DOHH2 (cell line): ENCODE results near the gene TGFBRAP1.

Source experiments
- H3F3A ChIP-seq: fragments of 200-600 bp; sonication (generic), shearing (Covaris generic); 2 replicates; pipeline ENCODE4 v1.6.0; 2016; ENCODE audit warnings: antibody characterized with exemption, mild to moderate bottlenecking; ENCODE audit not compliant: control insufficient read depth, insufficient read depth
- H3K27ac ChIP-seq: fragments of 200-600 bp; sonication (generic); 2 replicates; pipeline ENCODE4 v1.5.1; 2014; ENCODE audit warnings: low read depth, mild to moderate bottlenecking, low read length, moderate library complexity
- H3K27me3 ChIP-seq: fragments of 200-600 bp; sonication (generic); 2 replicates; pipeline ENCODE4 v1.6.1; 2014; ENCODE audit warnings: mild to moderate bottlenecking, low read length, mixed read lengths; ENCODE audit not compliant: control insufficient read depth
- H3K36me3 ChIP-seq: fragments of 200-600 bp; sonication (generic); 2 replicates; pipeline ENCODE4 v1.6.1; 2014; ENCODE audit warnings: mild to moderate bottlenecking, low read length, moderate library complexity, mixed read lengths; ENCODE audit not compliant: control insufficient read depth
- H3K4me1 ChIP-seq: fragments of 200-600 bp; sonication (generic); 2 replicates; pipeline ENCODE4 v1.6.1; 2014; ENCODE audit warnings: mild to moderate bottlenecking, low read length, mixed read lengths; ENCODE audit not compliant: control insufficient read depth
- H3K4me2 ChIP-seq: fragments of 200-600 bp; sonication (generic); 2 replicates; pipeline ENCODE4 v1.6.0; 2014; ENCODE audit warnings: mild to moderate bottlenecking, low read length, moderate library complexity
- H3K4me3 ChIP-seq: fragments of 200-600 bp; sonication (generic); 2 replicates; pipeline ENCODE4 v1.5.1; 2014; ENCODE audit warnings: mild to moderate bottlenecking, low read length, mixed read lengths
- H3K79me2 ChIP-seq: fragments of 200-600 bp; sonication (generic); 2 replicates; pipeline ENCODE4 v1.6.1; 2014; ENCODE audit warnings: mild to moderate bottlenecking, low read length, mixed read lengths; ENCODE audit not compliant: control insufficient read depth
- H3K9me2 ChIP-seq: fragments of 200-600 bp; sonication (generic); replicated peaks from 2 replicates; pipeline ENCODE4 v1.6.1; 2014; ENCODE audit warnings: mild to moderate bottlenecking, low read length, mixed read lengths; ENCODE audit not compliant: control insufficient read depth
- H3K9me3 ChIP-seq: fragments of 200-600 bp; sonication (generic); 2 replicates; pipeline ENCODE4 v1.6.1; 2014; ENCODE audit warnings: antibody characterized with exemption, low read length, mixed read lengths; ENCODE audit not compliant: control insufficient read depth, insufficient read depth
- H4K20me1 ChIP-seq: fragments of 200-600 bp; sonication (generic); 2 replicates; pipeline ENCODE4 v1.6.0; 2014; ENCODE audit warnings: low read depth, mild to moderate bottlenecking, antibody characterized with exemption, low read length, moderate library complexity; ENCODE audit not compliant: control insufficient read depth, insufficient read depth
- EZH2phosphoT487 ChIP-seq: fragments of 200-600 bp; sonication (generic); IDR thresholded peaks from 2 replicates; pipeline ENCODE4 v1.6.1; 2017; ENCODE audit warnings: borderline replicate concordance, mild to moderate bottlenecking, antibody characterized with exemption, low read length, moderate library complexity, mixed read lengths
- TF ChIP-seq, protein P1 (sequence below): fragments of 200-600 bp; sonication (generic); IDR thresholded peaks from one replicate; pipeline ENCODE4 v1.5.1; 2014; ENCODE audit warnings: antibody characterized with exemption, mild to moderate bottlenecking, low read depth, low read length; ENCODE audit not compliant: poor library complexity, severe bottlenecking

Gene TGFBRAP1

DNA sequence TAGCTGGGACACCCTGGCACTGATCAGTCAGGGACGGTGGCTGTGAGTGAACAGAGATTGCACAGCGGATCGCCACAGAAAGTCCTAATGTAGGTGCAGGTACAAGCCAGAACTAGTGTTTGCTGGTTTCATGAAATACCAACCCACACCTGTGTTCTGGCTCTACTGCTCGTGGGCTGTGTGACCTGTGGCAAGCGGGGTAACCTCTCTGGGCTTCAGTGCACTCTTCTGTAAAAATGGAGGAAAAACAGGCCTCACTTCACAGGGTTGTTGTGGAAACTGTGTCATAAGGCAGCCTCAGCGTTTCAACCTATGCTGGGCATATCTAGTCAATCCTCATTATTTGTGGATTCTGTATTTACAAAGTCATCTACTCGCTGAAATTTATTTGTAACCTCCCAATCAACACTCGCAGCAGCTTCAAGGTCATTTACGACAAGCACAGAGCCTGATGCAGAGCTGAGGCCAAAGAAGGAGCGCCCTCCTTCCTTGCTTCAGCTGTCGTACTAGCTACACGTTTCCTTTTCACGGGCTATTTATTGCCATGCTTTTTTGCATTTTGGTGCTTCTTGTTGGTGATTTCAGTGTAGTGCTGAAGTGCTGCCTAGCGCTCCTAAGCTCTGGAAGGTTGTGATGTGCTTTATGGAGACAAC, 58.0 kb downstream of the TGFBRAP1 start:
- Histone ChIP-seq H3K79me2 (no peaks in the 10 kb centered on the region), H4K20me1 (no peaks in the 10 kb centered on the region), H3K36me3 (peaks cover 96% of the 10 kb centered on the region), H3F3A (no peaks in the 10 kb centered on the region), H3K4me2 (no peak overlapping the region), H3K27ac (no peak overlapping the region), H3K9me2 (no peaks in the 10 kb centered on the region), H3K4me1 (no peaks in the 10 kb centered on the region), H3K27me3 (no peaks in the 10 kb centered on the region), H3K9me3 (no peaks in the 10 kb centered on the region), H3K4me3 (no peak overlapping the region)
- TF ChIP-seq, protein P1, sequence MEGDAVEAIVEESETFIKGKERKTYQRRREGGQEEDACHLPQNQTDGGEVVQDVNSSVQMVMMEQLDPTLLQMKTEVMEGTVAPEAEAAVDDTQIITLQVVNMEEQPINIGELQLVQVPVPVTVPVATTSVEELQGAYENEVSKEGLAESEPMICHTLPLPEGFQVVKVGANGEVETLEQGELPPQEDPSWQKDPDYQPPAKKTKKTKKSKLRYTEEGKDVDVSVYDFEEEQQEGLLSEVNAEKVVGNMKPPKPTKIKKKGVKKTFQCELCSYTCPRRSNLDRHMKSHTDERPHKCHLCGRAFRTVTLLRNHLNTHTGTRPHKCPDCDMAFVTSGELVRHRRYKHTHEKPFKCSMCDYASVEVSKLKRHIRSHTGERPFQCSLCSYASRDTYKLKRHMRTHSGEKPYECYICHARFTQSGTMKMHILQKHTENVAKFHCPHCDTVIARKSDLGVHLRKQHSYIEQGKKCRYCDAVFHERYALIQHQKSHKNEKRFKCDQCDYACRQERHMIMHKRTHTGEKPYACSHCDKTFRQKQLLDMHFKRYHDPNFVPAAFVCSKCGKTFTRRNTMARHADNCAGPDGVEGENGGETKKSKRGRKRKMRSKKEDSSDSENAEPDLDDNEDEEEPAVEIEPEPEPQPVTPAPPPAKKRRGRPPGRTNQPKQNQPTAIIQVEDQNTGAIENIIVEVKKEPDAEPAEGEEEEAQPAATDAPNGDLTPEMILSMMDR: no peak
- no peak for TF ChIP-seq EZH2phosphoT487

- Histone ChIP-seq H3F3A (no peaks in the 10 kb centered on the region), H3K36me3 (peaks cover 95% of the 10 kb centered on the region), H3K9me2 (no peaks in the 10 kb centered on the region), H3K79me2 (no peaks in the 10 kb centered on the region), H3K27ac (no peak overlapping the region), H3K27me3 (no peaks in the 10 kb centered on the region), H3K9me3 (no peaks in the 10 kb centered on the region), H3K4me3 (no peak overlapping the region), H3K4me2 (no peak overlapping the region), H3K4me1 (no peaks in the 10 kb centered on the region), H4K20me1 (no peaks in the 10 kb centered on the region)
- TF ChIP-seq, protein P1: no peak
- no peak for TF ChIP-seq EZH2phosphoT487
Measured at GRCh38 chr2:105269426-105269825, 60.1 kb downstream of the TGFBRAP1 start.

- TF ChIP-seq EZH2phosphoT487: no peak
- TF ChIP-seq, protein P1: no peak
- H3F3A ChIP-seq: no peaks in the 10 kb centered on the region
- peaks cover 32% of the 10 kb centered on the region for H3K36me3 ChIP-seq
- H3K27ac ChIP-seq: no peak overlapping the region
- no peaks in the 10 kb centered on the region for H3K9me2 ChIP-seq
- no peak overlapping the region for H3K4me3 ChIP-seq
- H3K79me2 ChIP-seq: no peaks in the 10 kb centered on the region
- H3K4me1 ChIP-seq: no peaks in the 10 kb centered on the region
- no peaks in the 10 kb centered on the region for H3K27me3 ChIP-seq
- H3K4me2 ChIP-seq: no peak overlapping the region
- no peaks in the 10 kb centered on the region for H3K9me3 ChIP-seq
- no peaks in the 10 kb centered on the region for H4K20me1 ChIP-seq
Measured at GRCh38 chr2:105262651-105263091, 66.9 kb downstream of the TGFBRAP1 start.
